ENCODE data around the gene TREML4. TPM values are rescaled to one million over a fixed set of nuclear protein-coding genes. Genes with fewer than 3 reads are reported as not detected.
"Not testable (repeated sequence)": the region's sequence is repeated elsewhere in the genome, so short reads cannot be mapped to it uniquely, and the experiment has no call there.

TREML4 gene
- total RNA-seq, 1 donor from 2014 or later = not detected

GRCh38 chr6:41232667-41233066 lies 4.5 kb downstream of the TREML4 start:
- no peak overlapping the region for H3K4me3 ChIP-seq (ENCODE audit: low read depth, low read length)
- no peak for TF ChIP-seq CTCF (conservative IDR thresholded peaks at IDR 0.05; ENCODE audit: low read depth, low read length)
- DNase-seq (ENCODE audit: low read depth) = no peak

- no peak for TF ChIP-seq CTCF (conservative IDR thresholded peaks at IDR 0.05; ENCODE audit: low read depth, low read length)
- DNase-seq (ENCODE audit: low read depth) = no peak
- no peak overlapping the region for H3K4me3 ChIP-seq (ENCODE audit: low read depth, low read length)
Measured at GRCh38 chr6:41236276-41236675, 8.1 kb downstream of the TREML4 start.

GRCh38 chr6:41237128-41237527 lies 9.0 kb downstream of the TREML4 start:
- no peak for TF ChIP-seq CTCF (conservative IDR thresholded peaks at IDR 0.05; ENCODE audit: low read depth, low read length)
- DNase-seq (ENCODE audit: low read depth) = no peak
- H3K4me3 ChIP-seq (ENCODE audit: low read depth, low read length) = no peak overlapping the region

GRCh38 chr6:41239467-41240159 lies 11.5 kb downstream of the TREML4 start:
- DNase-seq (ENCODE audit: low read depth) = no peak
- H3K4me3 ChIP-seq (ENCODE audit: low read depth, low read length) = no peak overlapping the region
- TF ChIP-seq CTCF (conservative IDR thresholded peaks at IDR 0.05; ENCODE audit: low read depth, low read length) = no peak

DNA sequence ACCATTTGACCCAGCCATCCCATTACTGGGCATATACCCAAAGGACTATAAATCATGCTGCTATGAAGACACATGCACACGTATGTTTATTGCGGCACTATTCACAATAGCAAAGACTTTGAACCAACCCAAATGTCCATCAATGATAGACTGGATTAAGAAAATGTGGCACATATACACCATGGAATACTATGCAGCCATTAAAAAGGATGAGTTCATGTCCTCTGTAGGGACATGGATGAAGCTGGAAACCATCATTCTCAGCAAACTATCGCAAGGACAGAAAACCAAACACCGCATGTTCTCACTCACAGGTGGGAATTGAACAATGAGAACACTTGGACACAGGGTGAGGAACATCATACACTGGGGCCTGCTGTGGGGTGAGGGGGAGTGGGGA lies 18.4 kb downstream of the TREML4 start:
- H3K4me3 ChIP-seq (ENCODE audit: low read depth, low read length); DNase-seq (ENCODE audit: low read depth): not testable (repeated sequence)

DNA sequence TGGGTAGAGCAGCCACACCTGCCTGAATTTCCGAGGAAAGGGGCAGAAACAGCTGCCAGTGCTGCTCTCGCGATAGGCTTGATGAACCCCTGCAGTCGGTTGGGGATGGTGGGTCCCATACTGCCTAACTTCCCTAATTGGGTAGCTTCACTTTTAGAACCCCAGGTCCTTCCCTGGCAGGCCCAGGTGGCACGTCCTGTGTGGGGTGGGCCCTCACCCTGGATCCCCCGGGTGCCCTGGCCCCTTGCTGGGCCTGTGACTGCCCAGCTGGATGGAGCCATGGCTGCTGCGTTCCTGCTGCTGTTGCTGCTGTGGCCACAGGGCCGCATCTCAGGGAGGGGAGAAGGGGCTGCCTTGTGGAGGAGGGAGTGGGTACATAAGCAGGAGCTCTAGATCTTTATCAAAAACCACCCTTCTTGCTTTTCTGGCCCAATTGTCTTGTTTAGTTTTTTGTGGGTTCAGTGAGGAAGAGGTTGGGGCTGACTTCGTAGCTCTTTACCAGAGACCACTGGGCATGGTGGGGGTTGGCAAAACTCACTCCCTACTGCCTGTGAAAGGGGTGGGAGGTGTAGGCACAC lies 19.2 kb downstream of the TREML4 start:
- no peak for DNase-seq (ENCODE audit: low read depth)
- H3K4me3 ChIP-seq (ENCODE audit: low read depth, low read length) = no peak overlapping the region
- TF ChIP-seq CTCF (conservative IDR thresholded peaks at IDR 0.05; ENCODE audit: low read depth, low read length) = no peak

GRCh38 chr6:41247882-41248705 lies 19.9 kb downstream of the TREML4 start:
- no peak overlapping the region for H3K4me3 ChIP-seq (ENCODE audit: low read depth, low read length)
- DNase-seq (ENCODE audit: low read depth) = no peak
- TF ChIP-seq CTCF (conservative IDR thresholded peaks at IDR 0.05; ENCODE audit: low read depth, low read length) = no peak

Data from epithelial cell of proximal tubule (primary cell).